MCF 10A (cell line): Measurements from ENCODE around the gene RECK. TPM values are rescaled to one million over a fixed set of nuclear protein-coding genes. Genes with fewer than 3 reads are reported as not detected.

Experiments used
- BruUV-seq: library from RNA; stranded (reverse); fragments of 400-500 nt; replicated peaks from 2 replicates; lab custom pipeline; 2021; lab: Mats Ljungman, UMichigan
- CTCF ChIA-PET: fragments of 300-600 bp; sonication (Branson Sonifier 250); formaldehyde crosslinking; extraction: SDS; loops from one replicate; lab custom pipeline; 2021; ENCODE audit warnings: antibody characterized with exemption, inconsistent platforms; lab: Yijun Ruan, JAX
- POLR2A ChIA-PET: fragments of 300-600, 350-650 bp; sonication (Branson Sonifier 250); formaldehyde crosslinking; extraction: SDS; loops from one replicate; lab custom pipeline; 2020; ENCODE audit warnings: antibody characterized with exemption, inconsistent platforms; lab: Yijun Ruan, JAX
- DNase-seq: peaks from one replicate; pipeline ENCODE4 v3.0.0-alpha.2; 2018; ENCODE audit not compliant: unreplicated experiment
- H3K27ac Mint-ChIP-seq: one replicate; pipeline ENCODE4 v1.8.0; 2022; ENCODE audit warnings: mild to moderate bottlenecking, low read depth, mixed read lengths; ENCODE audit not compliant: unreplicated experiment
- H3K27me3 Mint-ChIP-seq: one replicate; pipeline ENCODE4 v1.8.0; 2022; ENCODE audit warnings: mixed read lengths; ENCODE audit not compliant: insufficient read depth, unreplicated experiment
- H3K36me3 Mint-ChIP-seq: one replicate; pipeline ENCODE4 v1.8.0; 2022; ENCODE audit warnings: mild to moderate bottlenecking, moderate library complexity, mixed read lengths; ENCODE audit not compliant: insufficient read depth, unreplicated experiment
- H3K4me1 Mint-ChIP-seq: one replicate; pipeline ENCODE4 v1.8.0; 2022; ENCODE audit warnings: mixed read lengths; ENCODE audit not compliant: insufficient read depth, unreplicated experiment
- H3K4me3 Mint-ChIP-seq: one replicate; pipeline ENCODE4 v1.8.0; 2022; ENCODE audit warnings: mild to moderate bottlenecking, moderate library complexity, mixed read lengths; ENCODE audit not compliant: unreplicated experiment
- H3K9me3 Mint-ChIP-seq: one replicate; pipeline ENCODE4 v1.8.0; 2022; ENCODE audit warnings: mixed read lengths; ENCODE audit not compliant: unreplicated experiment
- CTCF ChIP-seq: fragments of 200-600 bp; IDR thresholded peaks from one replicate; pipeline ENCODE4 v1.8.0; 2022; ENCODE audit warnings: antibody characterized with exemption, mild to moderate bottlenecking; ENCODE audit not compliant: unreplicated experiment
- intact Hi-C: fragments of 100-400 bp; cut with micrococcal nuclease; formaldehyde crosslinking; loops from 2 replicates; pipeline ENCODE4 v1.14.1; 2022
- total RNA-seq: library from RNA; stranded (reverse); gene quantifications from 2 replicates; pipeline ENCODE4 v1.2.3, GENCODE V29; 2022

RECK gene
- total RNA-seq, 1 experiment from 2014 or later, result 3.7 TPM

DNA sequence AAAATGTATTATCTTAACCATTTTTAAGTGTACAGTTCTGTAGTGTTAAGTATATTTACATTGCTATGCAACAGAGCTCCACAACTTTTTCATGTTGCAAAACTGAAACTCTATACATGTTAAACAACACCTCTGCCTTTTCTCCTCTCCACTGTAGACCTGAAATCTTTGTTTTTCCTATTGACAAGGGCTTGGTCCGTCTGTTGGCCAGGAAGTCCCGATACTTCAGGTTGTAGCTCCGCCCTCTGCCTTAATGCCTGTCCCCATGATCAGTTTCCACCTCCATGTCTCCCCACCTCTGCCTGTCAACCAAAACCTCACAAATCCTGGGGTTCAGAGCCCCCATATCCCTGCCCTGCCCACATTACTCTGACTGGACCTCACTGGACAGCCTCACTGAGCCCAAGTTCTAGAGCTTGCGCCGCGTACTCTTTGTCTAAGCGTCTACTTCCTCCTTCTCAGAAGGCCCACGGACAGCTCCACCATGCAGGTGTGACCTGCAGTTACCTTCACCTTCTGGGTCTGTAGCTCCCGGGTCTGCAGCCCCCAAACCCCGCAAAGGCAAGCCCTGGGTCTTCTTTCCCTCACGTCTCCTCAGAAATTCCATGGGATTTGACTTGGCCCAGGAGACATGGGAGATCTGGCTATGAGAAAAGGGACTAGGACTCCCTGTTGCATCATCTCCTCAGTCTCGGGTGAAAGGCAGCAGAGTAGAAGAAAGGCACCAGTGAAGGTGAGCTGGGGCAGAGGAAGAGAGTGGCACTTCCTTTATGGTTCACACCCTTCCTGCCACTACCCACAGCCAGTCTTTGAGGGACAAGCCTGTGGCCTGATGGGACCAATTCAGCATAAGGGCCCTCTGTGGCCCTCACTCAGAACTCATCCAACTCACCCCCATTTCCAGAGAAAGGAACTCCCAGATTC lies 107.9 kb downstream of the RECK start:
- Mint-ChIP-seq H3K9me3 (peaks cover 11% of the 10 kb centered on the region), H3K27me3 (peaks cover 23% of the 10 kb centered on the region), H3K4me3 (no peak overlapping the region), H3K4me1 (peaks cover 4% of the 10 kb centered on the region), H3K27ac (no peak overlapping the region), H3K36me3 (no peaks in the 10 kb centered on the region)
- TF ChIP-seq CTCF, result no peak
- DNase-seq, result no peak
- ChIA-PET CTCF (interaction anchor here (1.2 to 2.1 kb wide), 3 partner anchors 8 to 137 kb away, joined by 3 to 5 read pairs (median 3); no protein-coding TSS in a partner anchor), POLR2A (no interaction called here)
- no TSS peak for BruUV-seq
- intact Hi-C loops, result no loop called here

GRCh38 chr9:36145970-36146369 lies 109.3 kb downstream of the RECK start:
- no TSS peak for BruUV-seq
- DNase-seq, result no peak
- POLR2A ChIA-PET, result no interaction called here
- no peak for TF ChIP-seq CTCF
- peaks cover 4% of the 10 kb centered on the region for H3K4me1 Mint-ChIP-seq
- peaks cover 11% of the 10 kb centered on the region for H3K9me3 Mint-ChIP-seq
- peaks cover 23% of the 10 kb centered on the region for H3K27me3 Mint-ChIP-seq
- no peak overlapping the region for H3K27ac Mint-ChIP-seq
- H3K4me3 Mint-ChIP-seq, result no peak overlapping the region
- H3K36me3 Mint-ChIP-seq, result no peaks in the 10 kb centered on the region
- intact Hi-C loops, result no loop called here
- CTCF ChIA-PET, result no interaction called here

DNA sequence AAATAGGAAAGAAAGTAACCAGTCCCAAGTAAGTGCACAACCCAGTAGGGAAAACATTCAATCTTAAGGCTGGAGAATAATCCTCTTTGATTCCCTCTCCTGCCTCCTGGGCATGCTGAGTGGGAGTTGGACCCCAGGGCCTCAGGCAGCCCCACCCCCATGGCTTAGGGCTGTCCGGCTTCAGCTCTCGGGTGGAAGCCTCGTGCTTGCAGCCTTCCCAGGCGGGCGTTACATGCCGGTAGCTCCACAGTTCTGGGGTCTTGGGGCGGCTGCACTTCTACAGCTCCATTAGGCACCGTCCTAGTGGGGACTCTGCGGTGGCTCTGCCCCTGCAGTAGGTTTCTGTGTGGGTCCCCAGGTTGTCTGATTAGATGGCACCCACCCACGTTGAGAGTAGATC lies 109.9 kb downstream of the RECK start:
- ChIA-PET CTCF (interaction anchor here (2.9 kb wide), 1 partner anchor 20 kb away, joined by 20 read pairs; no protein-coding TSS in a partner anchor), POLR2A (no interaction called here)
- BruUV-seq, result no TSS peak
- Mint-ChIP-seq H3K27ac (no peak overlapping the region), H3K36me3 (no peaks in the 10 kb centered on the region), H3K9me3 (peaks cover 11% of the 10 kb centered on the region), H3K4me3 (no peak overlapping the region), H3K4me1 (peaks cover 4% of the 10 kb centered on the region), H3K27me3 (peaks cover 23% of the 10 kb centered on the region)
- no peak for DNase-seq
- intact Hi-C loops, result no loop called here
- no peak for TF ChIP-seq CTCF

GRCh38 chr9:36147441-36148175 lies 110.9 kb downstream of the RECK start:
- intact Hi-C loops, result no loop called here
- CTCF ChIA-PET, result interaction anchor here (0.6 to 2.9 kb wide), 5 partner anchors 11 to 261 kb away, joined by 3 to 20 read pairs (median 3); partner anchors contain the start of gene GLIPR2
- H3K27me3 Mint-ChIP-seq, result peaks cover 23% of the 10 kb centered on the region
- no peak overlapping the region for H3K4me3 Mint-ChIP-seq
- POLR2A ChIA-PET, result interaction anchor here (3.5 kb wide), 1 partner anchor 43 kb away, joined by 15 read pairs; the partner anchor contains the start of gene CLTA
- TF ChIP-seq CTCF, result no peak
- DNase-seq, result no peak
- no peak overlapping the region for H3K27ac Mint-ChIP-seq
- H3K9me3 Mint-ChIP-seq, result peaks cover 11% of the 10 kb centered on the region
- BruUV-seq, result no TSS peak
- peaks cover 4% of the 10 kb centered on the region for H3K4me1 Mint-ChIP-seq
- no peaks in the 10 kb centered on the region for H3K36me3 Mint-ChIP-seq
